Osteoblast (primary cell): ENCODE data around the gene C5. TPM values are rescaled to one million over a fixed set of nuclear protein-coding genes. Genes with fewer than 3 reads are reported as not detected.
A peak's percentile ranks its signal among the peaks of the same experiment; 100 is the strongest.

Source experiments
- DNase-seq: peaks from one replicate; pipeline ENCODE4 v3.0.0; 2011; ENCODE audit warnings: low spot score, mixed read lengths; ENCODE audit not compliant: insufficient read length; ENCODE audit errors: missing footprints
- H2AFZ ChIP-seq: 2 replicates; pipeline ENCODE4 v1.6.0; 2011; ENCODE audit warnings: mild to moderate bottlenecking, low read length
- H3K27ac ChIP-seq: 2 replicates; pipeline ENCODE4 v1.5.1; 2011; ENCODE audit warnings: mild to moderate bottlenecking, low read depth, low read length, moderate library complexity
- H3K27me3 ChIP-seq: 2 replicates; pipeline ENCODE4 v1.6.0; 2012; ENCODE audit warnings: mild to moderate bottlenecking, control low read depth, inconsistent platforms, low read length, moderate library complexity; ENCODE audit not compliant: insufficient read depth
- H3K36me3 ChIP-seq: 2 replicates; pipeline ENCODE4 v1.5.1; 2011; ENCODE audit warnings: mild to moderate bottlenecking, low read length, control low read depth, moderate library complexity; ENCODE audit not compliant: insufficient read depth
- H3K4me1 ChIP-seq: 2 replicates; pipeline ENCODE4 v1.5.1; 2011; ENCODE audit warnings: mild to moderate bottlenecking, low read length, control low read depth, moderate library complexity; ENCODE audit not compliant: insufficient read depth
- H3K4me2 ChIP-seq: 2 replicates; pipeline ENCODE4 v1.6.0; 2011; ENCODE audit warnings: mild to moderate bottlenecking, low read length; ENCODE audit not compliant: insufficient read depth
- H3K4me3 ChIP-seq: fragments of 200-600 bp; sonication (generic); 3 replicates; pipeline ENCODE4 v1.5.1; 2012; ENCODE audit warnings: mild to moderate bottlenecking, low read length, inconsistent platforms; ENCODE audit not compliant: insufficient read depth
- H3K79me2 ChIP-seq: 2 replicates; pipeline ENCODE4 v1.6.0; 2012; ENCODE audit warnings: mild to moderate bottlenecking, low read length, control low read depth, inconsistent platforms; ENCODE audit not compliant: insufficient read depth
- H3K9me3 ChIP-seq: 2 replicates; pipeline ENCODE4 v1.5.1; 2011; ENCODE audit warnings: low read depth, low read length, control low read depth
- H4K20me1 ChIP-seq: 2 replicates; pipeline ENCODE4 v1.6.0; 2012; ENCODE audit warnings: mild to moderate bottlenecking, low read length, control low read depth; ENCODE audit not compliant: insufficient read depth
- CTCF ChIP-seq: IDR thresholded peaks from 2 replicates; pipeline ENCODE4 v1.5.1; 2011; ENCODE audit warnings: mild to moderate bottlenecking, low read depth, low read length, moderate library complexity; ENCODE audit errors: extremely low read depth
- total RNA-seq: library from RNA; depleted of rRNA; stranded (reverse); fragments of >200 nt; gene quantifications from 2 replicates; pipeline ENCODE4 v1.2.3, GENCODE V29; 2012

Gene C5
- total RNA-seq, 1 donor = 5.1 TPM

DNA sequence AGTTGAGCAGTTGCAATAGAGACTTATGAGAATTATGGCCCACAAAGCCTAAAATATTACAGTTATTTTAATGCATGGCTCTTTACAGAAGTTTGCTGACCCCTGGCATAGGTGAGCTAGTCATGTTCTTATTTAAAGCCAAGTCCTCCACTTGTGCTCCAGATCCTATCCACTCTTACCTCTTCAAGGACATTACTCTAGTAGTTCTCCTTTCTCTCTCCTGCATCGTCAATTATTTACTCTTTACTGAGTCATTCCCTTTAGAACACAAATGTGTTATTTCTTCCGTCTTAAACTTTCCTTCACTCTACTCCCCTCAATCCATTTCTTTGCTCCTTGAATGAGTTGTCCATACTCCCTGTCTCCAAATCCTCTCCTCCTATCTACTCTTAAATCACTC is 102.9 kb downstream of the C5 start:
- Histone ChIP-seq H3K4me1 (peaks cover 15% of the 10 kb centered on the region), H3K36me3 (no peaks in the 10 kb centered on the region), H3K9me3 (no peaks in the 10 kb centered on the region), H2AFZ (no peak overlapping the region), H3K4me2 (no peak overlapping the region), H3K4me3 (no peak overlapping the region), H3K27me3 (no peaks in the 10 kb centered on the region), H3K79me2 (no peaks in the 10 kb centered on the region), H4K20me1 (no peaks in the 10 kb centered on the region), H3K27ac (no peak overlapping the region)
- no peak for TF ChIP-seq CTCF
- DNase-seq = no peak

GRCh38 chr9:120946259-120946658 is 103.8 kb downstream of the C5 start:
- H4K20me1 ChIP-seq = no peaks in the 10 kb centered on the region
- H3K36me3 ChIP-seq = no peaks in the 10 kb centered on the region
- peak overlapping the region; percentile 16 for H2AFZ ChIP-seq
- no peak for DNase-seq
- H3K79me2 ChIP-seq = no peaks in the 10 kb centered on the region
- H3K4me2 ChIP-seq = no peak overlapping the region
- H3K4me3 ChIP-seq = no peak overlapping the region
- peaks cover 24% of the 10 kb centered on the region for H3K4me1 ChIP-seq
- H3K27me3 ChIP-seq = no peaks in the 10 kb centered on the region
- no peaks in the 10 kb centered on the region for H3K9me3 ChIP-seq
- H3K27ac ChIP-seq = no peak overlapping the region
- TF ChIP-seq CTCF = no peak

DNA sequence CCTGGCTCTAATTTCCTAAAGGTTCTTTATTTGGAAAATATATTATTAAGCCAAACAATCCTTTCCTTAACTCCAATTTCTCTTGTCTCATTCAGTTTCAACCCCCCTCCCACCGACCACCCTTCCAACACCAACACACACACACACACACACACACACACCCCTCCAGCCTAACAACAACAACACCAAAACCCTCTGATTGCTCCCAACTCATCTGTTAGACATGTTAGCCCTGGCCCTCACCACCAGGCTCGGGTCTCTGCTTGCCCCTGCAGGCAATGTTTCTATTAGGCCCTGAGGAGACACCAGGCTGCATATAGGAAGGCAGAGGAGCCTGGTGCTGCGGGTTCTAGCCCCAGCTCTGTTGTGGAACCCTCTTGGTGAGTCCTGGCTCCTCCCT is 105.1 kb downstream of the C5 start:
- H3K4me1 ChIP-seq = peaks cover 31% of the 10 kb centered on the region
- H3K9me3 ChIP-seq = no peaks in the 10 kb centered on the region
- DNase-seq = no peak
- H3K27ac ChIP-seq = no peak overlapping the region
- H3K4me3 ChIP-seq = no peak overlapping the region
- H2AFZ ChIP-seq = peak overlapping the region; percentile 19
- H3K4me2 ChIP-seq = no peak overlapping the region
- no peaks in the 10 kb centered on the region for H4K20me1 ChIP-seq
- H3K27me3 ChIP-seq = no peaks in the 10 kb centered on the region
- H3K36me3 ChIP-seq = no peaks in the 10 kb centered on the region
- no peaks in the 10 kb centered on the region for H3K79me2 ChIP-seq
- no peak for TF ChIP-seq CTCF

GRCh38 chr9:120944434-120944843 is 105.6 kb downstream of the C5 start:
- Histone ChIP-seq H3K27ac (no peak overlapping the region), H3K4me2 (no peak overlapping the region), H3K4me3 (no peak overlapping the region), H3K4me1 (peaks cover 31% of the 10 kb centered on the region), H3K79me2 (no peaks in the 10 kb centered on the region), H3K36me3 (no peaks in the 10 kb centered on the region), H4K20me1 (no peaks in the 10 kb centered on the region), H2AFZ (no peak overlapping the region), H3K9me3 (no peaks in the 10 kb centered on the region), H3K27me3 (no peaks in the 10 kb centered on the region)
- no peak for TF ChIP-seq CTCF
- no peak for DNase-seq
